ENCODE measurements around the gene ACP1.

The ACP1 gene

GRCh38 chr2:264493-265468 is at the start of gene ACP1:
TSS of gene ACP1 (plus strand) at chr2:264947. CDS start at chr2:264965, 18 bp downstream.
- peak; percentile 97 for DNase-seq (ENCODE audit: low read depth, low spot score)

GRCh38 chr2:216068-216467 is 48.7 kb upstream of the ACP1 start:
- DNase-seq (ENCODE audit: low read depth, low spot score) = no peak

- no peak for DNase-seq (ENCODE audit: low read depth, low spot score)
These were observed 41.3 kb upstream of the ACP1 start for GRCh38 chr2:223451-223850.

GRCh38 chr2:223971-224760 is 40.6 kb upstream of the ACP1 start:
- no peak for DNase-seq (ENCODE audit: low read depth, low spot score)

GRCh38 chr2:228115-228514 is 36.6 kb upstream of the ACP1 start:
- no peak for DNase-seq (ENCODE audit: low read depth, low spot score)

GRCh38 chr2:228518-229278 is 36.0 kb upstream of the ACP1 start:
- no peak for DNase-seq (ENCODE audit: low read depth, low spot score)

GRCh38 chr2:231521-232185 is 33.1 kb upstream of the ACP1 start:
- DNase-seq (ENCODE audit: low read depth, low spot score) = no peak

- peak; percentile 24 for DNase-seq (ENCODE audit: low read depth, low spot score)
These were observed 31.7 kb upstream of the ACP1 start for GRCh38 chr2:233030-233429.

GRCh38 chr2:234421-234820 is 30.3 kb upstream of the ACP1 start:
- no peak for DNase-seq (ENCODE audit: low read depth, low spot score)

GRCh38 chr2:236993-237539 is 27.7 kb upstream of the ACP1 start:
- DNase-seq (ENCODE audit: low read depth, low spot score) = no peak

GRCh38 chr2:237878-238277 is 26.9 kb upstream of the ACP1 start:
- DNase-seq (ENCODE audit: low read depth, low spot score) = no peak

- no peak for DNase-seq (ENCODE audit: low read depth, low spot score)
These were observed 26.3 kb upstream of the ACP1 start for GRCh38 chr2:238431-238830.

- DNase-seq (ENCODE audit: low read depth, low spot score) = no peak
These were observed 25.9 kb upstream of the ACP1 start for GRCh38 chr2:238869-239268.

GRCh38 chr2:244547-244946 is 20.2 kb upstream of the ACP1 start:
- DNase-seq (ENCODE audit: low read depth, low spot score) = no peak

GRCh38 chr2:246489-247144 is 18.1 kb upstream of the ACP1 start:
- peak; percentile 42 for DNase-seq (ENCODE audit: low read depth, low spot score)

GRCh38 chr2:248724-249123 is 16.0 kb upstream of the ACP1 start:
- DNase-seq (ENCODE audit: low read depth, low spot score) = no peak

- DNase-seq (ENCODE audit: low read depth, low spot score) = no peak
These were observed 15.2 kb upstream of the ACP1 start for GRCh38 chr2:249538-250042.

GRCh38 chr2:252001-252602 is 12.6 kb upstream of the ACP1 start:
- no peak for DNase-seq (ENCODE audit: low read depth, low spot score)

- no peak for DNase-seq (ENCODE audit: low read depth, low spot score)
These were observed 11.5 kb upstream of the ACP1 start for GRCh38 chr2:253202-253638.

GRCh38 chr2:254241-254640 is 10.5 kb upstream of the ACP1 start:
- DNase-seq (ENCODE audit: low read depth, low spot score) = peak; percentile 16

Data from ELF-1 (cell line).